ENCODE results near the gene ZNF273.
"Not testable (repeated sequence)": the region's sequence is repeated elsewhere in the genome, so short reads cannot be mapped to it uniquely, and the experiment has no call there.

Gene ZNF273

DNA sequence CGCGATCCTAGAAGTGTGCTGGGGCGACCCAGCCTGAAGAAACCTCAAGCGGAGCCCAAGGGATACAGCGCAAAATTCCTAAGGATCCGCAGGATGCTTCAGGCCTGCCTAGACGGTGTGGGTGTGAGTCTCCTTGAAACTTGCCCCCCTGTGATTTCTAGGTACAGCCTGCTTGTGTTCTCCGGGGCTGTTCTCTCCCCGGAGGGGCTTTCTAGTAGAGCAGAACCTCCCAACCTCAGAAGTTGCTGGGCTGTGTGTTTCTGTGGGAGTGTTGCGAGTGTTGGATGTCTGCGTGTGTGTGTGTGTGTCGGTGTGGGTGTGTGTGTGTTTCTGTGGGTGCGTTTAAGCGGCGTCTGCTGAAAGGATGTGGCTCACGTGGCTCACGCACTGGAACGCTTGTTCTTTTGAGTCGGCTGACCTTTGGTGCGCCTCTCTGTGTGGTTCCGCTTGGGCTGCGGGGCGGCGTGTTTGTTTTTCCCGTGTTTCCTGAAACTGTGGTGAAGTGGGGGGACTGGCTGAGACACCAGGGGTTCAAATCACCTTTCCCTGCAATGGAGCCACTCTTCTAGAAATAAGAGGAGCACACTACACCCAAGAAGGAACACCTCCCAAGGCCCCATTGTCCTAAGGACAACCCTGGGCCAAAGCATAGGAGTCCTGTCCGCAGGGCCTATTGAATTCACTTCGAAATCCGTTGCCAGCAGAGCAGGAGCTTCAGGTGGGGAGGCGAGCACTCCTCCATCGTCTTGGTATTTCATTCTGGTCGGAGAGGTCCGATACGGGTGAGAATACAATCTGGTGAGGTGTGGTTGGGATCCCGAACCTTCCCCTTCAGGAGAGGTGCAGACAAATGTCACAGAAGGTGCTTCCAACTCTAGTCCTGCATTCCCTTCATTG, 25.1 kb upstream of the ZNF273 start:
- DNase-seq = peak in 1 of 5 experiments; percentile 41

DNA sequence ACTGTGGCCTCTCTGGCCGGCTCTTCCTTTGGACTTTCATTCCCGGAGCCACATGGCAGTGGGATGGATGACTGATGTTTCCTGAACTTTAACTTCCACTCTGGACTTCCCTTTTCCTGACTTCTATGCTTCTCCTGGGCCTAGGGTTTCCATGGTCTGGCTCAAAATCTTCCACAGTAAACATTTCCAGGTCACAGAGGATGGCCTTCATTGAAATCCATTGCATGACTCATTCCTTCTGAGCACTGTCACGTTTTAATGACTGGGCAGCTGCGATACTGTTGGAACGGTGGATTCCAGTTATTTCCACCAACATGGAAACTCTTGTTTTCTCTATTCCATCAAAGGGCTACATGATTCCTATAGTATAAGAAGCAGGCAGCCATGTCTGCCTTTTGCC, 24.4 kb upstream of the ZNF273 start:
- DNase-seq = no peak

DNA sequence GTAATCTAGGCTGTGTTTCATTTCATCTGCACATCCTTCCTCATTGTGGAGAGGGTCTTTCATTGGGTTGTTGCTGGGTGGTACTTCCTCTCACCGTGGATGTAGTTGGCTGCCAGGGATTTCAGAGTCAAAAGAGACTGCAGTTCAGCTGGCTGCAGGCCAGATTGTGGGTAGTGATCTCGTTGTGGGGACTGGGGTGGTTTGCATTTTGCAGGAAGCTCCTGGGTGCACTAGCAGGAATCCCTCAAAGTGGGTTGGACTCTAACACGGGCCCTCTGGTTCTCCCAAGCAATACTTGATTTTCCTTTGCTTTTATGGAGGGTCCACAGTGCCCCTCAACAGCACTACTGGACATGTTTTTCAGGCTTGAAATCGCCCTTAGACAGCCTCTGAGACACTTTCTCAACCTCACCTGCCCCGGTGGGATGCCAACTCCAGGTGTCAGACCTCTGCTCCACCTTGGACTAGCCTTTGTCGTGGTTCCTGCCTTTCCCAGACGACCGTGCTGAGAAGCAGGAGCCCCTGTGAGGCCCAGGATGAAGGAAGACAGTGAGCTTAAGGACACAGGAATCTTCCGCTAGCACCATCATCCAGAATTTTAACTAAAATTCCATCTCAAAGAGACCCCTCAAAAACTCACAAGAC, 23.9 kb upstream of the ZNF273 start:
- no peak for DNase-seq

GRCh38 chr7:64879800-64880199, 23.3 kb upstream of the ZNF273 start:
- no peak for DNase-seq

DNA sequence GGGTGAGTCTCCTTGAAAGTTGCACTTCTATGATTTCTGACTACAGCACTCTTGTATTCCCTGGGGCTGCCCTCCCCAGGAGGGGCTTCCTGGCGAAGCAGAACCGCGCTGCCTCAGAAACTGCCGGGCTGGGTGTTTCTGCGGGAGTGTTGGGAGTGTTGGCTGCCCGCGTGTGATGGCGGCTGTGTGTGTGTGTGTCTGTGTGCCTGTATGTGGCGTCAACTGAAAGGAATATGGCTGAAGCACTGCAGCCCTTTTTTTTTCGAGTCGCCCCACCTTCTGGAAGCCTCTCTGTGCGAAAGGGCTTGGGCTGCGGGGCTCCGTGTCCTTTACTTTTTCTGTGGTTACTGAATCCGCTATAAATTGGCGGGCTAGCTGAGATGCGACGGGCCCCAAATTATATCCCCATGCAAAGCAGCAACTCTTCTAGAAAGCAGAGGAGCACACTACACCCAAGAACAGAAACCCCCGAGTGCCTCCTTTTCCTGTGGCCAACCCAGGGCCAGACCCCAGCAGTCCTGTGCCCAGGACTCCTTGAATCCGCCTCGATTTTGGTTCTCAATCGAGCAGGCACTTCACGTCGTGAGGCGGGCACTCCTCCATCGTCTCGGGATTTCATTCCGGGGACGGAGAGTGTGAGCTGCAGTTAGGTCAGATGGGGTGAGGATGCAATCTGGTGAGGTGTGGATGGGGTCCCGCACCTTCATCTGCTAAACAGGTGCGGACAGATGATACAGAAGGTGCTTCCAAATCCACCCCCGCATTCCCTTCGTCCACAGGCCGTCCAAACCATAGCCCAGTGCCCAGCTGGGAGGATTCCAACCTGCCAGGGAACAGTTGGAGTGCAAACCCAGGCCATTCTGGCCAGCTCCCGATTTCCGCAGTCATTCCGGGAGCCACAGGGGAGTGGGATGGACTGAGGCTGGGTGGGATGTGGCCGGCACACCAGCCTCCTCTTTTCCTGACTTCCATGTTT, 22.5 kb upstream of the ZNF273 start:
- no peak for DNase-seq

- DNase-seq = no peak
Measured at GRCh38 chr7:64881461-64882287, 21.4 kb upstream of the ZNF273 start.

DNA sequence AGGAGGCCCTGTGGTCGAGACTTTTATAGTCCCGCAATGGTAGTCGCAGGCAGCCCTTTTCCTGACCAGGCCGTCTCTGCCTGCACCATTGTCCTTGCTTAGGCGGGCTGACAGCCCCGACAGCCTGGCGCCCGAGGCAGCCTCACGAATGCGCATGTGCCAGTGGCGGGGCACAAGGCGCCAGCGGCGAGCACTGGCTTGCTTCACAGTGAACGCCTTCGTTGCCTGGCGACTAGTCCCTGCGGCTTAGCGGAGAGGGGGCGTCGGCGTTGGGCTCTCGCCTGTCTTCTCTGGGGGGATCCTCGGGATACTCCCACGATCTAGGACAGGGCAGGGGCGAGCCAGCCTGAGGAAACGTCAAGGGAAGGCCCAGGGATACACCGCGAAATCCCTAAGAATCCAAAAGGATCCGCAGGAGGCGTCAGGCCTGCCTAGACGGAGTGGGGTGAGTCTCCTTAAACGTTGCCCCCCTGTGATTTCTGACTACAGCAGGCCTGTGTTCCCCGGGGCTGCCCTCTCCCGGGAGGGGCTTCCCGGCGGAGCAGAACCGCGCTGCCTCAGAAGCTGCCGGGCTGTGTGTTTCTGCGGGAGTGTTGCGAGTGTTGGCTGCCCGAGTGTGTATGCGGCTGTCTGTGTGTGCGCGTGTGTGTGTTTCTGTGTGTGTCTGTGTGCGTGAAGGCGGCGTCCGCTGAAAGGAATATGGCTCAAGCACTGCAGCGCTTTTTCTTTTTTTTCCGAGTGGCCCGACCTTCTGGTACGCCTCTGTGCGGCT, 20.5 kb upstream of the ZNF273 start:
- DNase-seq = peak in 1 of 5 experiments; percentile 28

DNA sequence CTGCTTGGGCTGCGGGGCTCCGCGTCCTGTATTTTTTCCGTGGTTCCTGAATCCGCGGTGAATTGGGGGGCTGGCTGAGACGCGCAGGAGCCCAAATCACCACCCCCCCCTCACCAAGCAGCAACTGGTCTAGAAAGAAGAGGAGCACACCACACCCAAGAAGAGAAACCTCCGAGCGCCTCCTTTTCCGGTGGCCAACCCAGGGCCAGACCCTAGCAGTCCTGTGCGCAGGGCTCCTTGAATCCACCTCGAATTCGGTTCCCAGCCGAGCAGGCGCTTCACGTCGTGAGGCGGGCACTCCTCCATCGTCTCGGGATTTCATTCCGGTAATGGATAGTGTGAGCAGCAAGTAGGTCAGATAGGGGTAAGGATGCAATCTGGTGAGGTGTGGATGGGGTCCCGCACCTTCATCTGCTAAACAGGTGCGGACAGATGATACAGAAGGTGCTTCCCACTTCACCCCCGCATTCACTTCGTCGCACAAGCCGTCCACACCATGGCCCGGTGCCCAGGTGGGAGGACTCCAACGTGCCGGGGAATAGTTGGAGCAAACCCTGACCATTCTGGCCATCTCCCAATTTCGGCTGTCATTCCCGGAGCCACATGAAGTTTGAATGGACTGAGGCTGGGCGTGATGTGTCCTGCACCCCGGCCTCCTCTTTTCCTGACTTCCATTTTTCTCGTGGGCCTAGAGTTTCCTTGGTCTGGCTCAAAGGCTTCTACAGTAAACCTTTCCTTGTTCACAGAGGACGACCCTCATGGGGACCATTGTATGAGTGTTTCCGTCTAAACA, 19.8 kb upstream of the ZNF273 start:
- DNase-seq = no peak

DNA sequence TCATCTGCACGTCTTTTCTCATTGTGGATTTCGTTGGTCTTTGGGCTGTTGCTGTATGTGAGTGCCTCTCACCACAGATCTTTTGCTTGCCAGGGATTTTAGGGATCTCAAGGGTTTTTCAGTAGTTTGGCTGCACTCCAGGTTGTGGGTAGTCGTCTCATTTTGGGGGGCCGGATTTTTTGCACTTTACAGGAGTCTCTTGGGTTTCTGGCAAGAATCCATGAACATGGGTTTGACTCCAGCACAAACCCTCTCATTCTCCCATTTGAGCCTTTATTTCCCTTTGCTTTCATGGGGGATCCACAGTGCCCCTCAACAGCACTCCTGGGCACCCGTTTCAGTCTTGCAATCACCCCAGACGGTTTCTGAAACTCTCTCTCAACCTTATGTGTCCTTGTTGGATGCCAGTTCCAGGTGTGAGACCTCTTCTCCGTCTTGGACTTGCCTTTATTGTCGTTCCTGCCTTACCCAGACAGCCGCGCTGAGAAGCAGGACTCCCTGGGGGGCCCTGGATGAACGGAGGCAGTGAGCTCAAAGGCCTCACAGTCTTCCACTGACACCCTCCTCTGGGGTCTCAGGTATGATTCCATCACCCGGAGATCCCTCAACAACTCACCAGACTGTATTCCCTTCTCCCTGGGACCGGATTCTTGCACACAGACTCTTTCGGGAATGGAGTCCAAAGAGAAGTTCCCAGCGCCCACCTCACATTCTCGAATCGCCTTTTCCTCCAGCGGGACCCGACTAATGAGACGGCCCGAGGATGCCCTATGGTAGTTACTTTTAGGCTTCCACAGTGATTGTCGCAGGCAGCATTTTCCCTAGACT, 18.8 kb upstream of the ZNF273 start:
- no peak for DNase-seq

GRCh38 chr7:64884913-64885370, 18.1 kb upstream of the ZNF273 start:
- no peak for DNase-seq

DNA sequence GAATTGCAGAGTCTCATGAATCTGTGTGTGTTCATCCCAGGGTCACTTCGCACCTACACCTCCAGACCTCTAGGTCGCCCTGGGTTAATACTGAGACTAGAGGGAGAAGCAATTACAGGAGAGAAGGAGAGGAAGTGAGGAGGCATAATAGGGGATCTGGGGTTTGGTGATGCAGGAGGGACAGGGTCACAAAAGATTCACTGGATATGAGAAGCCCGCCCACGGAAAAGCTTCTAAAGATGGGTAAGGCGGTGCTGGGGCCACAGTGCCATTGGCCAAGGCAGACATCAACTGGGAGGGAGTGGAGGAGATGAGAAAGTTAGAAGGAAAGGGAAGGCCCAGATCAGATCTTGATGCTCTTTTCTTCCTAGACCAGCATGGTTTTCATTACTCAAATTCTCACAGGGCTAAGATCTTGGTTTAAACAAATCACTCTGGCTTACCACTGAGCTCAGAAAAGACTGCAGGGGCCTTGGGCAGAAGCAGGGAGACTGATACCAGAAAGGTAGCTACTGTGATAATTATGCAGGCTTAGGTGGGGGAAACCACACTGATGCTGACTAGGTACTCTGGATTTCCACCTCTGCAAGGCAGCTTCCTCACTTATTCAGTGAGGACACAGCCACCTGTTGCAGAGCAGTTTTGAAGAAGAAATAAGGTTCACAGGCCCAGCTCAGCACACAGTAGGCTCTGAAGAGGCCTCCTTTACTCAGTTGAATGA, 17.4 kb upstream of the ZNF273 start:
- no peak for DNase-seq

DNA sequence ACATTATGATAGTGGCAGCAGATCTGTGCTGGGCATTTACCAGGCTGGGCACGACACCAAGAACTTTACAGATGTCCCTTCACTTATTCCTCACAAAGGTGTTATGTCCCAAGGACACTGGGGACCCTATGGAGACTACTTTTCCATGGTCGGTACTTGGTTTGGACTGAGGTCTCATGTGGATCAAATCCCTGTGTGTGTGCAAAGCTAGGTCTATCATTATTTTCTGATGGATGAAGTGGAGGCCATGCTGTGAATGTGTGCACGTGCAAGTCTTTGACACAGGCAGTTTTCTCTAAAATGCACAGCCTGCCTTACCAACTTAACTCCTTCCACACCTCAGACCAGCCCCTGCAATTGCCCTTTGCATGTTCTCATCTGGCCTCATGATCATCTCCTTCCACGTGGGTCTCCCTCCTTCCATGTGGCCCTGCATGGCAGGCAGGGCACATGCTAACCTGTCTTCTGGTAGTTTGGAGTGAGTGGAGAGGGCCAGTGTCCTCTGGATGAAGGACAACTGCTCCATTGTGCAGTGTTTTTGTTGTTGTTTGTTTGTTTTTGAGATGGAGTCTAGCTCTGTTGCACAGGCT, 16.0 kb upstream of the ZNF273 start:
- no peak for DNase-seq

- DNase-seq = peak in 2 of 5 experiments; percentile 19 to 36
Measured at GRCh38 chr7:64887756-64888508, 15.1 kb upstream of the ZNF273 start.

DNA sequence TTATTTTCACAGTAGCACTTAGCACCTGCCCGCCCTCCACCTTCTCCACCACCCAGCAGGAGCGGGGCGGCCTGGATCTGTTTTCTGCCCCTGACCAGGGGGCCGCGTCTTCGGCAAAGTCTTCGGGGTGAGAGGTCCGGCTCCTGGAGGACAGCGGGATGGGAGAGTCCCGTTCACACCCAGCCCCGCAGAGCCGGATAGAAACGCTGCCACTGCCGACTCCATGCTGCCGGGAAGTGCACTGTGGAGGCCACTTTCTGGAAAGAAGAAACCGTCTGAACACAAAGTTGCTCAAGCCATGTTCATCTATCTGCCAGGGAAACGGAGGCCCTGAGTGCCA, 14.5 kb upstream of the ZNF273 start:
- DNase-seq = no peak

DNA sequence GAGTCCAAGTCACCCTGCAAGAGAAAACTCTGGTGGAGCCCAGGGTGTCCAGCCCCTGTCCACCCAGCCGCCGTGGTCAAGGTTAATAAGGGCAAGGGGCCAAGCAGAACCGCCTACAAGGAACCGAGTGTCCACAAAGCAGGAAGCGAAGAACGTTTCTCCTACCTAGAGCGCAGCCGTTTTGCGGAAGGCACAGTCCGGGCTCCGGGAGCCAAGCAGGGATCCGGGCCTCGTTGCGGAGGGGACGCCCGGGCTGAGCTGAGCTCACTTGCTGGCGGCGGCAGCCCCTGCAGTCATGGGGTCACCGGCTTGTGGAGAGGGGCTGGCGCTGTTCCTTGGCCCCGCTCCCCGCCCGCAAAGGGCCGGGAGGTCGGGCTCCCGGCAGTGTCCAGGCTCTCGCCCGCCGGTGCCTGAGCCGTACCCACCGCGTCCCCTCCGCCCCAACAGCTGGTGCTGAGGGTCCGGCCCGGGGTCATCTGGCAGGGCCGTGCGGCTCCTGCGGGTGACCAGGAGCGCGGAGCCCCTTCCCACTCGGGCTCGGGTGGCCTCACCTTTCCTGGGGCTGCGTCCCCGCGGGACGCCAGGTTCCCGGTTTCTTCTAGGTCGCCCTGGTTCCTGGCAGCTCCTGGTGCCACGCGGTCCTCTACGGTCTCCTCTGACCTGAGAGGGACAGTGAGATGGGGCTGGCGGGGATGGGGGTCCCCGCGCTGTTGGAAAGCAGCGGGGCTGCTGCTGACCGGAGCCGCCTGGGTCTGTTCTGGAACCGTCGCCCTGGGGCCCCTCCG, 14.0 kb upstream of the ZNF273 start:
- DNase-seq = no peak

GRCh38 chr7:64889686-64890162, 13.3 kb upstream of the ZNF273 start:
- no peak for DNase-seq

GRCh38 chr7:64890273-64890672, 12.8 kb upstream of the ZNF273 start:
- DNase-seq = not testable (repeated sequence)

Data from T-helper 2 cell (primary cell).